Glomerular endothelial cell (primary cell): Measurements from ENCODE around the gene MMD2. TPM values are rescaled to one million over a fixed set of nuclear protein-coding genes. Genes with fewer than 3 reads are reported as not detected.

Experiments used
- DNase-seq: peaks from one replicate; pipeline ENCODE4 v3.0.0-alpha.2; 2011; ENCODE audit warnings: low read depth, low spot score; ENCODE audit errors: extremely low read depth
- total RNA-seq: library from RNA; depleted of rRNA; stranded (reverse); fragments of >200 nt; gene quantifications from 2 replicates; pipeline ENCODE4 v1.2.3, GENCODE V29; 2015

Gene MMD2
- total RNA-seq, 1 donor from 2014 or later = not detected

DNA sequence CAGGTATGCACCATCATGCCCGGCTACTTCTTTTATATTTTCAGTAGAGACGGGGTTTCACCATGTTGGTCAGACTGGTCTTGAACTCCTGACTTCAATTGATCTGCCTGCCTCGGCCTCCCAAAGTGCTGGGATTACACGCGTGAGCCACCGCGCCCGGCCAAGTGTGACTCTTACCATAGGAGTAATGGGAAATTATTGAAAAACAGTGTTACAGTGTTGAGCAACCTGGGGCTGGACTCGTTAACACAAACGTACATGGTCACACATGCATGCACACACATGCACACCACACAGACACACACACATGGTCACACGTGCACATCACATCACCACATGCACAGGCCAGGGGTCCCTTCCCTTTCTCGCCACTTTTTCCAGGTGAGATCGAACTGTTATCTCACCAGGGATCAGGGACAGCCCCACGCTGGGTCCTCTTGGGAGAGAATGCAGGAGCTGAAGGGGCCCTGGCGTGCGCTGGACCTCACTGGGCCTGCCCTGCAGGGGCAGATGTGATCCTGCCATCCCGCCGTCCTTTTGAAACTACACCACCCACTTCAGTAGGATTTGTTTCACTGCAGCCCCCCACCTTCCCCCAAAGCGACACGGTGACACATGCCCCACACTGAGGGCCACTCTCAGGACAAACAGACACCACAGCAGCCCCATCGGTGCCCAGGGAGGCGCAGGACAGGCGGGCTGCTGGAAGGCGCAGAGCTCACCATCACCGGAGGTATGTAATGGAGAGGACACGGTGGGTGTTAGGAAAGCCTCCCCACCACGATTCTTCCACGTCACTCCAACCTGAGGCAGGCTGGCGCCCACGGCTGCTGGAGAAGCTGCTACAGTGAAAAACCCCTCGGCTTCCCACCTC is 85.7 kb downstream of the MMD2 start:
- no peak for DNase-seq

DNA sequence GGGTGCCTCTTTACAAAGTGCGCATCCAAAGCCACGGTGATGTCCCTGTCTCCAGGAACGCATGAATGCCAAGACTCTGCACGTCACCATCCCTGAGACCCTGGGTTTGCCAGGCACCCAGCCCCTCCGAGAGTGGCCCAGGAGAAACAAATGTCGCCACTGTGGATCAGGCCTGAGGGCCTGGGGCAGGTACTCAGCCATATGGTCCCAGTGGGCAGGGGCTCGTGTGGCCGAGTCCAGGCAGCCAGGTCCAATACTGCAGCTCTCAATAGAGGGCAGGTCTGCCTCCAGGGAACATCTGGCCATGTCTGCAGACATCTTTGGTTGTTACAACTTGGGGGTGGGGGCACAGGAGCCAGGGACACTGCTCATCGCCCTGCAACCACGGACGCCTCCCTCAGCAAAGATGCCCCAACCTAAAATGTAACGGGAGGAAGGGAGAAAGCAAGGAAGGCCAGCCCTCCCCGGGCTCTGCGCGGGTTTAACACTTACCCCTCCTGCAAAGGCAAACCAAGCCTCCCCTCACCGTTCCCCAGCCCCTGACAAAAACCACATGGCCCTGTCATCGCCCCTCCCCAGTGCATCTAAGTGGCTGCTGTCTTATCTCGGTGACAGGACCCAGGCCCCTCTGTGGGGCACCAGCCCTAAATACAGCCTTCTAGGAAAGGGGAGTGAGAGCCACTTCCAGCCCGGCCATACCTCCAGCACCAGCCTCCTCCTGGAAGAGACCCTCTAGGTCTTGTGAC is 86.9 kb downstream of the MMD2 start:
- DNase-seq = no peak

DNA sequence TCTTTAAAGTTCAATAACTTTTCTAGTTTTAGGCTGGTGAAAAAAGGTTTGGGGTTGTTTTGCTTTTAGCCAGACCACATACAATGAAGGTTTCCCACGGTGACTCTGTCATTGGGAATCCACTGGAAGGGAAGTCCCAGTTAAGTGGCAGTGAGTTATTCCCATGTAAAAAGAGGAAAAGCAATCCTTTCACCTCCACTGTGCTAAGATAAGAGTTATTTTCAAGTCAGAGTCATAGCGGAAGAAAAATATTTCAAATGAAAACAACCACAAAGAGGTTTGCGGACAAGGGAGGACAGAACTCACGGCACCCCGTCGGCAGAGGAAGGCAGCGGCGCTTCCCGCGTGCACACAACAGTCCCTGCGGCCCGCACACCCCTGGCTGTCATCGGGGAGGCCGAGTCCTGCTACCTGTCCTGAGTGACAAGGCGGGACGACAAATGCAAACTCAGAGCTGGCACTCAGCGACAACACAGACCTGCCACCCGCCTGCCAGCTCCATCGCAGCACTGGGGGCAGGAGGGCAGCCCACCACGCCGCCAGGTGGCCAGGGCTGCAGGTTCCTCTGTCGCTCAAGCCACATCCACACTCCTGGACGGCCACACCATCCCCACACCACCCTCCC is 87.8 kb downstream of the MMD2 start:
- no peak for DNase-seq

DNA sequence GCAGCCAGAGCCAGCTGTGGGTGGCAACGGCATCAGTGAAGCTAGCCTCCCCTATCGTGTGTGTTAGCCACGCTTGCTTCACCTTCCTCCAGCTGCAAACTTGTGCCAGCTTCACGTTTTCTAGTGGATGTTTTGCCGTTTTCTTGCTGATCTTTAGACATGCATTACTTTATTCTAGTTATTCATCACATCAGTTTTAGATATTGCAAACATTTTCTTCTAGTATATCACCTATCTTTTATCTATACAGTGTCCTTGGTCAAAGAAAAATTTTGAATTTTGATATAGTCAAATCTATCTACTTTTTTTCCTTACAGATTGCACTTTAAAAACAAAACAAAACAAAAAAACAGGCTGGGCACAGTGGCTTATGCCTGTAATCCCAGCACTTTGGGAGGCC is 90.5 kb downstream of the MMD2 start:
- no peak for DNase-seq

DNA sequence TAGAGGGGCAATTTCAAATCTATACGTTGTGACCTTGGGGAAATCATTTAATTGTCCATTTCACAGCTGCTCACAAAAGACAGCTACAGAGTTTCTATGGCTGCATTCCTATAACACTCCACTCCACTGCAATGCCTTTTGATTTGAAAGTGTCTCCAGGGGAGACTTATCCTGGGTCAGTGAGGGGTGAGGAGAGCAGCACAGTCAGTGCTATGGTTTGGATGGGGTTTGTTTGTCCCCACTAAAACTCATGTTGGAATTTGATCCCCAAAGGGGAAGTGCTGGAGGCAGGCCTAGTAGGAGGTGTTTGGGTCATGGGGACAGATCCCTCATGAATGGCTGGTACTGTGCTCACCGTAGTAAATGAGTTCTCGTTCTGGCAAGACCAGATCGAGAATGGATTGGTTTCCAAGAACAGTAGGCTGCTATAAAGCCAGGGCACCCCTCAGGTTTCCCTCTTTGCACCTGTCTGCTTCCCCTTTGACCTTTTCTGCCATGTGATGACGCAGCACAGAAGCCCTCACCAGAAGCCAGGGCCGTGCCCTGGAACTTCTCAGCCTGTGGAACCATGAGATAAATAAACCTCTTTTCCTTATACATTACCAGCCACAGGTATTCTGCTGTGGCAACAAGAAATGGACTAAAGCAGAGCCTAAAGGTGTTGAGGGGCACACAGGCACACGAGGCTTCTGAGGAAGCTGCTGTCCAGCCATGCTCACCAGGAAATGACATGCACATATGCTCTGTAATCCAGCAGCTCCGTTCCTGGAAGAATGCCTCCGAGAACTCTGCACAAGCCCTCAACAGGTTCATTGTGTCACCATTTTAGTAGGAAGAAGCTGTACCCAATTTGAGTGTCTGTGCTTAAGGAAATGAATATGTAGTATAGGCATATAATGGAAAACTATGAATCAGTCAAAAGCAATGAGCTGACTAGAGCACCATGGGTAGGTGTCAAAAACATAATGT is 92.2 kb downstream of the MMD2 start:
- no peak for DNase-seq

DNA sequence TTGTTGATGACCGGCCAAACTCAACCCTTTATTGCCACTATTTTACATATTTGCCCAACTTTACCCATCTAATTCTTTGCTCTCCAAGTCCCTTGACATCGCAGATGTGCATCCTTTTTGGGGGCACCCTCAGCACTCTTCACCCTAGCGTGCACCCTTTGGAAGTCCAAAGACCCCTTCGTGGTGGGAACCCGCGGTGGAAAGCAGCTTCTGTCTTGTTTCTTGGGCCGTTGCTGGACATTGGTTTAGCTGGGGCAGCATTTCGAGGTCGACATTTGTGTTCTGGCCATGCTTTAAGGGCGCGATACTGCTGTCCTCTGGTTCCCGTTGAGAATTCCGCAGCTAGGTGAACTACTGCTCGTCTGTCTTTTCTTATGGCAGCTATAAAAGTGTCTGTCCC is 96.8 kb downstream of the MMD2 start:
- DNase-seq = no peak

DNA sequence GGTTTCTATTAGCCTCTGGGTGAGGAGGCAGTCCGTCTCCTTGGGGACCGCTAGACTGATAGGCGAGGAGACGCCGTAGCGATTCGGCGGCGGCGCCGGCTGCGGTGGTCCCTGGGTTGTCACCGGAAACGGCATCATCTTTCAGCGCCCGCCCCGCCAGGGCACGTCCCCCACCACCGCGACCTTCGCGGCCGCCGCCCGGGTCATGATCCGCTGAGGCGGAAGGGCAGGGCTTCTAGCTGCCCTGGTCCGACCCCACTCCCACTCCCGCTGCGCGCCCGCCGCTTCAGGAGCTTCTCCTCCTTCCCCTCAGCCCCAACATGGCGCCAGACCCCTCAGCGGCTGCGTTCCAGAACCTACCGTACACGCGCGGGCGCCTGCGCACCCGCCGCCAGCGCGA is 97.3 kb downstream of the MMD2 start, which contains the start of gene PAPOLB:
Gene PAPOLB (minus strand): TSS at position 358 of the 400 bp plus-strand sequence. CDS start 220 bp downstream, at position 138.
- no peak for DNase-seq

DNA sequence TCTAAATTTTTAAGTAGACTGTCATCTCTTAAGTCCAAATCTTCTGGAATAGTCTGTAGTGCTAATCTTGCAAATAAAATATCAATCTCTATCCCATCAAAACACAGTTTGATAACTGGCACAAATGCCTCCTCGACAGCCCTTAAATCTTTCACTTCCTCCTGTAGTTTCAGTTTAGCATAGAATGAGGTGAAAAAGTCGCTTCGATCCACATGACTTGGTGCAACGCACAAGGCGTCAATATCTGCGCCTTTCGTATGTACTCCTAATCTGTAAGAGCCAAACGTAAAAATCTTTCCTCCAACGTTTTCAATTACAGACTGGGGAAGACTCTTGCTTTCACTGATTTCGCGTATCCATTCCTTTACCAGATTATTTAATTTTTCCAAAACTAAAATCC is 97.8 kb downstream of the MMD2 start:
- no peak for DNase-seq

DNA sequence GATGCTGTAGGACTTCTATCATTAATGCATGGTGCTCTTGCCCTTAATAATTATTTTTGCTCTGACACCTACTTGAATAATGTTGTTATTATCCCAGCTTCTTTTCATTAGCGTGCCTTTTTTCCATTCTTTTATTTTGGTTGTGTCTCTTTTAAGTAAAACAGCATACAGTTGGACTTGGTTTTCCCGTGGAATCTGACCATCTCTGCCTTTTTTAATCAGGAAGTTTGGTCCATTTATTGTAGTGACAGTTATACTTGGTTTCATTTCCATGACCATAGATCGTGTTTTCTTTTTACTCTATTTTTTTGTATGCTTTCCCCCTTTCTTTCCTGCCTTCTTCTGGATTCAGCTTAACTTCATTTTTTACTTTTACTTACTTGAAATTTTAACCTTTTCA is 101.8 kb downstream of the MMD2 start:
- DNase-seq = no peak

DNA sequence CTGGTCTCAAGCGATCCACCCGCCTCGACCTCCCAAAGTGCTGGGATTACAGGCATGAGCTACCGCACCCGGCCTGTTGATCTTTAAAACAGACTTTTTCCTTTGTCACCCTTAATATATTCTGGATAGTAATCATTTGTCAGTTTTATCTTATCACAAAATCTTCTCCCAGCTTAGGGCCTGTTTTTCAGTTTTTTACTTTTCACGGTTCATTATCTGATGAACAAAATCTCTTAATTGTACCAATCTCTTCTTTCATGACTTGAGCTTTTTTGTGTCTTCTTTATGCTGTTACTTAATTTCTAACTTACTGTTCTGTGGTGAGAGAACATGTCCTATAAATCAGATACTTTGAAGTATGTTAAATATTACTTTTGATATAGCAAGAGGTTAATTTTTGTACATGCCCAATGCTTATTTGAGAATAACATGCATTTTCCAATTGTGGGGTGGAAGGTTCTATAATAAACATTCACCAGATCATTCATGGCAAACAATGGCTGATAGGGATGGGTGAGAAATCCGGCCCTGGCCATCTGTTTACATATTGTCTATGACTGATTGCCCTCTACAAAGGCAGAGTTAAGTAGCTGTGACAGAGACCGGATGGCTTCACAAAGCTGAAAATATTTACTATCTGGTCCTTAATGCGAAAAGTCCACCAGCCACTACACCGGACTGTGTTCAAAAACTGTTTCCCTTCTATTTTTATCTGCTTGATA is 102.5 kb downstream of the MMD2 start:
- no peak for DNase-seq

Other genes starting within 250 kb of the MMD2 start
- gene AP5Z1, start 183.6 kb downstream of the MMD2 start, total RNA-seq = 60.9 and 76.0 TPM in 2 replicates
- gene PAPOLB, start 97.2 kb downstream of the MMD2 start, total RNA-seq = not detected in 2 replicates
- gene RADIL, start 75.5 kb downstream of the MMD2 start, total RNA-seq = 2.9 and 3.4 TPM in 2 replicates
- gene RBAK, start 86.7 kb upstream of the MMD2 start, total RNA-seq = 6.5 and 8.4 TPM in 2 replicates
- 79.4 and 85.8 TPM in 2 replicates for gene WIPI2, start 231.0 kb upstream of the MMD2 start, total RNA-seq